Measurements from ENCODE around the gene CSNK1G3.

Gene CSNK1G3

GRCh38 chr5:123515904-123516303, 3.9 kb downstream of the CSNK1G3 start:
- TF ChIP-seq MYC (IDR thresholded peaks at IDR 0.05; ENCODE audit: low read depth, low read length) (no peak), MAX (IDR thresholded peaks at IDR 0.05; ENCODE audit: low read depth, low read length) (no peak), CTCF (IDR thresholded peaks at IDR 0.05; ENCODE audit: low read depth, low read length) (no peak), POLR2A (IDR thresholded peaks at IDR 0.05; ENCODE audit: extremely low read depth, insufficient read length) (no peak)
- H3K4me3 ChIP-seq (ENCODE audit: low read depth, low read length) = no peak overlapping the region
- DNase-seq (ENCODE audit: low read depth) = no peak

- H3K4me3 ChIP-seq (ENCODE audit: low read depth, low read length) = no peak overlapping the region
- TF ChIP-seq CTCF (IDR thresholded peaks at IDR 0.05; ENCODE audit: low read depth, low read length) = no peak
- TF ChIP-seq MAX (IDR thresholded peaks at IDR 0.05; ENCODE audit: low read depth, low read length) = no peak
- TF ChIP-seq MYC (IDR thresholded peaks at IDR 0.05; ENCODE audit: low read depth, low read length) = no peak
- no peak for TF ChIP-seq POLR2A (IDR thresholded peaks at IDR 0.05; ENCODE audit: extremely low read depth, insufficient read length)
- DNase-seq (ENCODE audit: low read depth) = no peak
These were observed 5.5 kb downstream of the CSNK1G3 start for GRCh38 chr5:123517476-123517875.

- DNase-seq (ENCODE audit: low read depth) = no peak
- H3K4me3 ChIP-seq (ENCODE audit: low read depth, low read length) = no peak overlapping the region
- TF ChIP-seq MYC (IDR thresholded peaks at IDR 0.05; ENCODE audit: low read depth, low read length) (no peak), MAX (IDR thresholded peaks at IDR 0.05; ENCODE audit: low read depth, low read length) (no peak), POLR2A (IDR thresholded peaks at IDR 0.05; ENCODE audit: extremely low read depth, insufficient read length) (no peak), CTCF (IDR thresholded peaks at IDR 0.05; ENCODE audit: low read depth, low read length) (no peak)
These were observed 6.1 kb downstream of the CSNK1G3 start for GRCh38 chr5:123518111-123518510.

GRCh38 chr5:123520677-123521247, 8.8 kb downstream of the CSNK1G3 start:
- H3K4me3 ChIP-seq (ENCODE audit: low read depth, low read length) = no peak overlapping the region
- DNase-seq (ENCODE audit: low read depth) = no peak
- TF ChIP-seq CTCF (IDR thresholded peaks at IDR 0.05; ENCODE audit: low read depth, low read length) (no peak), POLR2A (IDR thresholded peaks at IDR 0.05; ENCODE audit: extremely low read depth, insufficient read length) (no peak), MYC (IDR thresholded peaks at IDR 0.05; ENCODE audit: low read depth, low read length) (no peak), MAX (IDR thresholded peaks at IDR 0.05; ENCODE audit: low read depth, low read length) (no peak)

GRCh38 chr5:123524146-123524545, 12.2 kb downstream of the CSNK1G3 start:
- H3K4me3 ChIP-seq (ENCODE audit: low read depth, low read length) = no peak overlapping the region
- no peak for DNase-seq (ENCODE audit: low read depth)
- TF ChIP-seq MAX (IDR thresholded peaks at IDR 0.05; ENCODE audit: low read depth, low read length) = no peak
- no peak for TF ChIP-seq MYC (IDR thresholded peaks at IDR 0.05; ENCODE audit: low read depth, low read length)
- no peak for TF ChIP-seq POLR2A (IDR thresholded peaks at IDR 0.05; ENCODE audit: extremely low read depth, insufficient read length)
- no peak for TF ChIP-seq CTCF (IDR thresholded peaks at IDR 0.05; ENCODE audit: low read depth, low read length)

Measured in NB4 (cell line).